ENCODE results near the gene NOL11. TPM values are rescaled to one million over a fixed set of nuclear protein-coding genes. Genes with fewer than 3 reads are reported as not detected.
"Not testable (repeated sequence)": the region's sequence is repeated elsewhere in the genome, so short reads cannot be mapped to it uniquely, and the experiment has no call there.

Gene NOL11
- total RNA-seq, 1 donor from 2014 or later, result 32.8 TPM

DNA sequence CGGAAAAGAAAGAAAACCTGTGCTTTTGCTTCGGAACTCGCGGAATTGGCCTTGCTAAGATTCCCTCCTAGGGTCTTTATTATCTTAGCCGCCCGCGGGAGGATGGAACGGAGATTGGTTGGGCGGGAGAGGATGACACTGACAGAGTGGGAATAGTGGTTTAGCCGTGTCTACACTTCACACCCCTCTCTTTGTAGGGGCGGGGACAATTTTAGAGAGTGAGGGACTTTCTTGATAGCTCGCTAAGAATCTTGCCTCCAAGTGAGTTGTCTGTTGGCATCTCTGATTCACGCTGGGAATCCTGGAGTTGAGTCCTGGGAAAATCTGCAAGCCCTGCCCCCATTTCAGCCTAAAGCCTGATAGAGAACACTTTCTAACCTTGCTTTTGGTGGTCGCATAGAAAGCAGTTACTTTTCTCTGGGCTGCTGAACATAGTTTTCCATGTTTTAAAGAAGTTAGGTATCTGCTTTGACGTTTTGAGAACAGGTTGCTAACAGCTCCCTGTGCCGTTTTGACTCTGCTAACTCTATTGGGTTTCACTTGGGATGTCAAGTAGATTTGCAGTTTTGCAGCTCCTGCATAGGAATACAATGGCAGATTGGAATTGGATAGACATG lies 697 bp downstream of the NOL11 start:
- Histone ChIP-seq H3K4me1 (peaks cover 22% of the 10 kb centered on the region), H3K36me3 (peaks cover 33% of the 10 kb centered on the region), H3K27me3 (ENCODE audit: low read depth) (no peaks in the 10 kb centered on the region), H3K27ac (peak overlapping the region; percentile 91), H3K4me3 (peak overlapping the region; percentile 93), H3K9me3 (no peaks in the 10 kb centered on the region)
- ATAC-seq (peak in 1 of 2 donors; percentile 25), DNase-seq (no peak)
- intact Hi-C loops (cut with DNase I), result no loop called here
- TF ChIP-seq, protein P1, sequence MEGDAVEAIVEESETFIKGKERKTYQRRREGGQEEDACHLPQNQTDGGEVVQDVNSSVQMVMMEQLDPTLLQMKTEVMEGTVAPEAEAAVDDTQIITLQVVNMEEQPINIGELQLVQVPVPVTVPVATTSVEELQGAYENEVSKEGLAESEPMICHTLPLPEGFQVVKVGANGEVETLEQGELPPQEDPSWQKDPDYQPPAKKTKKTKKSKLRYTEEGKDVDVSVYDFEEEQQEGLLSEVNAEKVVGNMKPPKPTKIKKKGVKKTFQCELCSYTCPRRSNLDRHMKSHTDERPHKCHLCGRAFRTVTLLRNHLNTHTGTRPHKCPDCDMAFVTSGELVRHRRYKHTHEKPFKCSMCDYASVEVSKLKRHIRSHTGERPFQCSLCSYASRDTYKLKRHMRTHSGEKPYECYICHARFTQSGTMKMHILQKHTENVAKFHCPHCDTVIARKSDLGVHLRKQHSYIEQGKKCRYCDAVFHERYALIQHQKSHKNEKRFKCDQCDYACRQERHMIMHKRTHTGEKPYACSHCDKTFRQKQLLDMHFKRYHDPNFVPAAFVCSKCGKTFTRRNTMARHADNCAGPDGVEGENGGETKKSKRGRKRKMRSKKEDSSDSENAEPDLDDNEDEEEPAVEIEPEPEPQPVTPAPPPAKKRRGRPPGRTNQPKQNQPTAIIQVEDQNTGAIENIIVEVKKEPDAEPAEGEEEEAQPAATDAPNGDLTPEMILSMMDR (IDR thresholded peaks at IDR 0.05), result no peak

DNA sequence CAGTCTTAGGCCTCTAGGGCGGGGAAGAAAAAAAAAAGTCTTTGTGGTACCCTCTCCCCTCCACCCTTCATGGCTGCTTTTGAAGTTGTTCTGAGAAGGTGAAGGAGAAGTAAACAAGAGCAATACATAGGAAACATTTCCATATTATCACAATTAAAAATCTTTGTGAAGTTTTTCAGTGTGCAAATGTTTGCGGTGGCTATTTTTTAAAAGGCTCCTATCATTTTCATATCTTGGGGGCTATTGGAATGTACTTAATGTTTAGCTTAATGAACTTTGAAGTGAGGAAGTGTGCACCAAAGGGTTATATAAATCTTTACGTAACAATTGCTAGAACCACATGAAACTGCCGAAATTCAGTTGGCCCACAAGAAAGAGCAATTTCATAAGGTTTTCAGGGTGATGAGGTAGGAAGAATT lies 7.6 kb downstream of the NOL11 start:
- TF ChIP-seq, protein P1 (IDR thresholded peaks at IDR 0.05), result no peak
- Histone ChIP-seq H3K4me1 (no peaks in the 10 kb centered on the region), H3K9me3 (no peaks in the 10 kb centered on the region), H3K36me3 (peaks cover 95% of the 10 kb centered on the region), H3K4me3 (no peak overlapping the region), H3K27me3 (ENCODE audit: low read depth) (no peaks in the 10 kb centered on the region), H3K27ac (no peak overlapping the region)
- intact Hi-C loops (cut with DNase I), result no loop called here
- DNase-seq (no peak), ATAC-seq (no peak)

DNA sequence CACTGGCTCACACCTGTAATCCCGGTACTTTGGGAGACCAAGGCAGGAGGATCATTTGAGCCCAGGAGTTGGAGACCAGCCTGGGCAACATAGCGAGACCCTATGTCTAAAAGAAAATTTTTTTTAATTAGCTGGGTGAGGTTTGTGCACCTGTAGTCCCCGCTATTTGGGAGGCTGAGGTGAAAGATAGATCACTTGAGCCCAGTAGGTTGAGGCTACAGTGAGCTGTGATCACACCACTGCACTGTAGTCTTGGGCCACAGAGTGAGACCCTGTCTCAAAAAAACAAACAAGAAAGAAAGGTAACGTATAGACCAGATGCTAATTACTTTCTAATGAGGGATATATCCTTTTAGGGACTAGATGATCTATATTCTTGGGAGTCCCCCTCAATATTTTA lies 8.1 kb downstream of the NOL11 start:
- intact Hi-C loops (cut with DNase I), result no loop called here
- no peaks in the 10 kb centered on the region for H3K27me3 ChIP-seq (ENCODE audit: low read depth)
- no peaks in the 10 kb centered on the region for H3K4me1 ChIP-seq
- H3K27ac ChIP-seq, result no peak overlapping the region
- no peak for DNase-seq
- peaks cover 95% of the 10 kb centered on the region for H3K36me3 ChIP-seq
- no peak for ATAC-seq
- H3K4me3 ChIP-seq, result no peak overlapping the region
- TF ChIP-seq, protein P1 (IDR thresholded peaks at IDR 0.05), result no peak
- H3K9me3 ChIP-seq, result no peaks in the 10 kb centered on the region

DNA sequence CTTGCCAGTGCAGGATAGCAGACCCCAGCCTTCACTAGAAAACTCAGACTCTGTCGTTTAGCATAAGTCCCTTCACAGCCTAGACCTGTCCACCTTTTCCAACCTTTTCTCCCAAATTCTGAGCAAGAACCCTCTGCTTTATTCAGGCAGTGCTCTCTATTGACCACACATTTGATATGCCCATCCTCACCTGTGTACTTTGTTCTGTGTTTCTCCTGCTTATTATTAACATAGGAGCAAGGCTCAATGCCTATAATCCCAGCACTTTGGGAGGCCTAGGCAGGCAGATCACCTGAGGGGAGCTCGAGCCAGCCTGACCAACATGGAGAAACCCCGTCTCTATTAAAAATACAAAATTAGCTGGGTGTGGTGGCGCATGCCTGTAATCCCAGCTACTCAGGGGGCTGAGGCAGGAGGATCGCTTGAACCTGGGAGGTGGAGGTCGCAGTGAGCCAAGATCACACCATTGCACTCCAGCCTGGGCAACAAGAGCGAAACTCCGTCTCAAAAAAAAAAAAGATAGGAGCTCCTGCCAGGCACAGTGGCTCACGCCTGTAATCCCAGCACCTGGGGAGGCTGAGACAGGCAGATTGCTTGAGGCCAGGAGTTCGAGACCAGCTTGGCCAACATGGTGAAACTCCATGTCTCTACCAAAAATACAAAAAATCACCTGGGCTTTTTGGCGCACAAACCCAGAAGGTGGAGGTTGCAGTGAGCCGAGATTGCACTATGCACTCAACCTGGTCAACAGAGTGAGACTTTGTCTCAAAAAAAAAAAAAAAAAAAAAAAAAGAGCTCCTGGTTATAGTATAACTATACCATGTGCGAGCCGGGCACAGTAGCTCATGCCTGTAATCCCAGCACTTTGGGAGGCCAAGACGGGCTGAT lies 9.7 kb downstream of the NOL11 start:
- DNase-seq; ATAC-seq; intact Hi-C loops (cut with DNase I); H3K27me3 ChIP-seq (ENCODE audit: low read depth); H3K27ac ChIP-seq; H3K4me1 ChIP-seq; H3K9me3 ChIP-seq; H3K4me3 ChIP-seq: not testable (repeated sequence)
- peaks cover 91% of the 10 kb centered on the region for H3K36me3 ChIP-seq

DNA sequence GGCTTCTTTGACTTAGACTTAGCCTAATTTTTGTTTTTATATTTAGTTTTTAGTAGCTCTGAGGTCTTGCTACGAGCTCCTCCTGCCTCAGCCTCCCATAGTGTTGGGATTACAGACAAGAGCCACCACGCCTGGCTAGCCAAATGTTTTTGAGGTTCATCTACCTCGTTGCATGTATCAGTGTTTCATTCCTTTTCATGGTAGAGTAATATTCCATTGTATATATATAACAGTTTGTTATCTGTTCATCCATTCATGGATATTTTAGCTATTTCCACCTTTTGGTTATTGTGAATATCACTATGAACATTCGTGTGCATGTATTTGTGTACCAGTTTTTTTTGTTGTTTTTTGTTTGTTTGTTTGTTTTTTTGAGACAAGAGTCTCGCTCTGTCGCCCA lies 12.2 kb downstream of the NOL11 start:
- Histone ChIP-seq H3K4me3 (no peak overlapping the region), H3K4me1 (no peaks in the 10 kb centered on the region), H3K9me3 (no peaks in the 10 kb centered on the region), H3K27ac (no peak overlapping the region), H3K27me3 (ENCODE audit: low read depth) (no peaks in the 10 kb centered on the region), H3K36me3 (peaks cover 93% of the 10 kb centered on the region)
- intact Hi-C loops (cut with DNase I), result no loop called here
- ATAC-seq (no peak), DNase-seq (no peak)
- TF ChIP-seq, protein P1 (IDR thresholded peaks at IDR 0.05), result no peak

DNA sequence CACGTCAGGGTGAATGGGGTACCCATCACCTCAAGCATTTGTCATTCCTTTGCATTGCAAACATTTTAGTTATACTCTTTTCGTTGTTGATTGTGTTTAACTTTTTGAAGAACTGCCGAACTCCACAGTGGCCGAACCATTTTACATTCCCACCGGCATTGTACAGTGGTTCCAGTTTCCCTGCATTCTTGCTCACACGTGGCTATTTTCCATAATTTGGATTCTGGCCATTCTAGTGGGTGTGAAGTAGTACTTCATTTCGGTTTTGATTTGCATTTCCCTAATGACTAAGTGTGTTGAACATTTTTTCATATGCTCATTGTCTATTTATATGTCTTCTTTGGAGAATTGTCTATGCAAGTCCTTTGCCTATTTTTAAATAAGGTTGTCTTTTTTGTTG lies 13.0 kb downstream of the NOL11 start:
- H3K27me3 ChIP-seq (ENCODE audit: low read depth), result no peaks in the 10 kb centered on the region
- DNase-seq (no peak), ATAC-seq (no peak)

More for the DNA sequence above, 13.0 kb downstream of the NOL11 start:
- intact Hi-C loops (cut with DNase I), result no loop called here
- Histone ChIP-seq H3K4me1 (no peaks in the 10 kb centered on the region), H3K36me3 (peaks cover 93% of the 10 kb centered on the region), H3K9me3 (no peaks in the 10 kb centered on the region), H3K4me3 (no peak overlapping the region), H3K27ac (no peak overlapping the region)
- TF ChIP-seq, protein P1 (IDR thresholded peaks at IDR 0.05), result no peak
